Activated gamma-delta T cell (primary cell): ENCODE results near the gene CCSER1.

Experiments
- DNase-seq: peaks from one replicate; lab custom pipeline; 2025; lab: John Stamatoyannopoulos, UW

The CCSER1 gene

DNA sequence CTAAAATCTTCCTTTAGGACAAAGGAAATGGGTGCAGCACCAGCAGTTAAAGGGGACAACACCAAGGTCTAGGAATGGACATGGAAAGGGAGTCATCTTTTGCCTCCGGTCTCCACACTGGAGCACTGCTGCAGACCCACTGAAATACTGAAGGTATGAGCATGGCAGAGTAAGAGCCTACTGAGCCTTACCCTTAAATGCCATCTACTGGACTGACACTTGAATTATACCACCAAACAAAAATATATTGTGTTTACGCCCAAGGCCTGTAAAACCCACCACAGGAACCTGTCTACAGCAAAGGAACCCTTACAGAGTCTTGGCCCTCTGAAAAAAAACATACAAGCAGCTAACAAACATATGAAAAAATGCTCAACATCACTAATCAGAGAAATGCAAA, 443.4 kb downstream of the CCSER1 start:
- no peak for DNase-seq

DNA sequence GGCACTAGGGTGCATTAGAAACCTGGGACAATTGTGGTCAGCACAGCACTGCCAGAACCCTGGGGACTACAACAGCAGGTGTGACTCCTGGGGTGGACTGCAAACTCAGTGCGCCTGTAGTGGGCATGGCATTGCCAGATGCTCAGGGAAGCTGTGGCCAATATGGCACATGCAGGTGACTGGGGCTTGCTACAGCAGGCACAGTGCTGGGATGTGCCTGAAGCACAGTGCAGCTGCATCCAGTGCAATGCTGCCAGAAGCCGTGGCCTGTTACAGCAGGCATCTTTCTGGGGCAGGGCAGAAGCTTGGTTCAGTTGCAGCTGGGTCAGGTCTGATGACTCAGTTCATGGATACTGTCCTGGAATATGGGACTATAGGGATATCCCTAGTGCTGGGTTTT, 445.8 kb downstream of the CCSER1 start:
- no peak for DNase-seq

GRCh38 chr4:90575371-90575770, 448.2 kb downstream of the CCSER1 start:
- DNase-seq = no peak

GRCh38 chr4:90580326-90580725, 453.1 kb downstream of the CCSER1 start:
- no peak for DNase-seq

DNA sequence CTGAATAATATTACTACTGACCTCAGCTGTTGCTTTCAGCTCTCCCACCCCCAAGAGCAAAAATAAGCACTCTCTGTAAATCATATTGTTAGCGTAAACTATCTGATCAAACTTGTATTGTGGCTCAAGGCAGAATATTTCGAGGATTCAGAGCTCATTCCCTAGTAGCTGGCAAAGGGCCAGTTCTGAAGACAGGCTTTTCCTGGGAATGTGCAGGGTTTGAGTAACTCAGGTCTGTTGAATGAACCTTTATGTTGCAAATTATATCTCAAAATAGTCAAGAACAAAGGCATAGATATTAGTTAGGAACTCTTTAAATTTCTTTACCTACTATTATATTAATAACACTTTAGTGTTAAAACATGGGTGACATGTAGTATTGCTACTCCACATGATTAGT, 454.9 kb downstream of the CCSER1 start:
- DNase-seq = no peak

- DNase-seq = no peak
Measured at GRCh38 chr4:90584051-90584450, 456.9 kb downstream of the CCSER1 start.

GRCh38 chr4:90585961-90586360, 458.8 kb downstream of the CCSER1 start:
- DNase-seq = no peak

- DNase-seq = no peak
Measured at GRCh38 chr4:90586799-90587198, 459.6 kb downstream of the CCSER1 start.

- no peak for DNase-seq
Measured at GRCh38 chr4:90597927-90598326, 470.7 kb downstream of the CCSER1 start.

- no peak for DNase-seq
Measured at GRCh38 chr4:90598741-90599140, 471.5 kb downstream of the CCSER1 start.

DNA sequence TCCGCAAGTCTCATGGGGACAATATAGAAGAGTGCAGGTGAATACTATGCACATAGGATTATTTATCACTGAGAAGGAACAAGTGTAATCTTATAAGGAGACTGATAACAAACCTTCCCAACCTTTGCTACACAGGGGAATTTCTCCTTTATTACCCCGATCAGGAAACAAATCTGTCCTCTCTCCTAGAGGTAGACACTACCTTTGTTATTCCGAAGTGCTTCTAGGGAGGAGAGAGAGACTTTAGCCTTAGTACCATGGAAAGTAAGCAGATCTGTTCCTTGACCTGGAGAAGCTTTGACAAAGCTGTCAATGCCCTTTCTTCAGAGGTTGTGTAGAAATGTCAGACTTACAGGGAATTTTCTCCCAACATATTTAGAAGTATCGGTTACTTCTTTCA, 475.5 kb downstream of the CCSER1 start:
- no peak for DNase-seq

DNA sequence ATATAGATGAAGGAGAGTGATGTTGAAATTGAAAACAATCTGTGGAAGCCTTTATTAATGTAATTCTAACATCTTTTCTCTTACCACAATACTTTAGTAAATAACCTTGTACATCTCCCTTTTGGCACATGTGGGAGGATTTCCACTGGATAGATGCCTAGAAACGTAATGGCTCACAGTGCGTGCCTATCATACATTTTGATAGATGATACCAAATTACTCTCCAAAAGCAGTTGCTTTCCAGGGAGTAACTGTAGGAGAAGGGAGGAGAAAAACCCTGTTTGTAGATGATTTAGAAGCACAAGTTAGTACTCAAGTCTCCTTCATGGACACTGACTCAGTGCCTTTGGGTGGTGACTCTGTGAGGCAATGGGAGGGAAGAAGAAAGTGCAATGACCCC, 476.3 kb downstream of the CCSER1 start:
- no peak for DNase-seq

GRCh38 chr4:90606781-90607180, 479.6 kb downstream of the CCSER1 start:
- no peak for DNase-seq

- no peak for DNase-seq
Measured at GRCh38 chr4:90614371-90614770, 487.2 kb downstream of the CCSER1 start.

DNA sequence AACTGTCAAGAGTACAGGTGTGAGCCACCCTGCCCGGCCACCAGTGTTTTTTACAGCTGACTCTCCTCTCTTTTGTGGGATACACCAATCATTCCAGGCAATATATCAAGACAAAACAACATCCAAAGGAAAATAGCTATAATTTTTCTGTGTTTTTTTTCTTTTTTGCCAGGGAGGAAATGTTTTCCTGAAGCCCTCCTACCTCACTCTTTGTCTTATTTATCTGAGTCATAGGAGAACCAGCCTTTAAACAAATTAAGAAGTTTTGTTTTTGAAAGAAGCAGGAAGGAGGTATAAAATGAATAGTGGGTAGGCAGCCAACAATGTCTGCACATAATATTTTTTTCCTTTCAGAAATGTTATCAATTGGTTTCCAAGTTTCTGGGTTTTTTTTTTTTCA, 493.9 kb downstream of the CCSER1 start:
- no peak for DNase-seq

DNA sequence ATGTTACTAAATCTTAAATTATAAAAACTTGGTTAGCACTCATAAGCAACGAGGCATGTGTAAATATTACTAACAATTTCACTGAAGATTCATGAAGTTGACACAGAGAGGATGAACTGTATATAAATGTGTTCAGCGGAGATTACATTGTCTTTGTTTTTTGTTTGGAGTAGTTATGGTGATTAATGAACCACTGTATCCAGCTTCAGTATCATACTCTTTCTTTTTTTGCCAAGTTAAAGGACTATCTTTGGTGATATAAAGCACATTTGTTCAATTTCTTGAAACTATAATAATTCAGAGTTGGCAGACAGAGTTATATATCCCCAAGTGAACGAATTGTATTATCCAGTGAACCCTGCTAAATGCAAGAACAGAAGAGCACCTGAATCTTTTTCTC, 497.6 kb downstream of the CCSER1 start:
- no peak for DNase-seq

DNA sequence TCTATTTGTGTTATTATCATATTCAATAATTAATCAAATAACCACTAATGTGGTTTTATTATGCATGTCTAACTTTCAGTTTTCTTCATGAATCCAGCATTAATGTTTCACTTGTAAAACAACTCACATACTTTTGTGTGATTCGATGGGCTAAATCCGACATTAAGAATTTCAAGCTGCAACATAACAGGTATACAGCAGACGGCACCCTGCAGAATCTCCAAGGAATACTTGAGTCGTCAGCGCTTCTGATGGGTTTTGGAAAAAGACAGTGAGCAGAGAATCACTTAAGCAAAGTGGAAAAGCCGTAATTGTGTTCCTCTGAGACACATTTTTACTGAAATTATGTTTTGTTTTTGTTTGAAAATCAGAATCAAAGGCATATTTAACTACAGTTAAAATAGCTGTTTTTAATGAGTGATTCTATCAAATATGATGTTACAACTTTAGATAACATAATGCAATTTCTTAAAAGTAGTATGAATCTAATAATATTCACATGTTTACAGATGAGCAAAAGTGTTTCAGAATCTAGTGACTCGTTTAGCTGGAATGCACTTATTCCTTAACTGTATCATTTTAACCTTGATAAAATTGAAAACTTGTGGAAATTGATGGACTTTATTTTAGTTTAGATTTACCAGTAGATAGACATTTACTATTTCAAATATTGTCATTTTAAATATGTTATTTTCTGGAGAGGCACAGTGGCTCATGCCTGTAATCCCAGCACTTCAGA, 514.8 kb downstream of the CCSER1 start:
- DNase-seq = no peak

DNA sequence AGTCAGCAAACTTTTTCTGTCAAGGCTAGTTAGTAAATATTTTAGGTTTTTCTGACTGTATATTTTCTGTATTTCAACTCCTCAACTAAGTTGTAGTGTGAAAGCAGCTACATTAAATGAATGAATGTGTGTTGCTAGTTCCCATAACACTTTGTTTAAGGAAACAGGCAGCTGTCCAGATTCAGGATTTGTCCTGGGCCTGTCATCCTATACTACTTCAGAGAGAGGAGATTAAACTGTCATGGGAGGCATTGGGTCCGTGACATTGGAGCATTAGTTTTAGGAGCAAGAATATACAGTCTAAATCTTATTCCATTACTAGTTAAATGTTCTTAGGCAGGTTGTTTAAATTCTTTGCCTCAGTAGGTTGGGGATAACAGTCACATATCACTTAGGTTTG, 516.0 kb downstream of the CCSER1 start:
- no peak for DNase-seq

- no peak for DNase-seq
Measured at GRCh38 chr4:90648311-90648710, 521.1 kb downstream of the CCSER1 start.

GRCh38 chr4:90648791-90649190, 521.6 kb downstream of the CCSER1 start:
- no peak for DNase-seq

GRCh38 chr4:90660672-90661071, 533.5 kb downstream of the CCSER1 start:
- DNase-seq = no peak

- DNase-seq = no peak
Measured at GRCh38 chr4:90670183-90670582, 543.0 kb downstream of the CCSER1 start.

GRCh38 chr4:90689739-90690138, 562.5 kb downstream of the CCSER1 start:
- no peak for DNase-seq

GRCh38 chr4:90695411-90695810, 568.2 kb downstream of the CCSER1 start:
- no peak for DNase-seq
